K562 (cell line): ENCODE data around the gene LSP1. TPM values are rescaled to one million over a fixed set of nuclear protein-coding genes. Genes with fewer than 3 reads are reported as not detected.

ENCODE experiments used
- MGA ChIP-seq: fragments of 450-650 bp; IDR thresholded peaks from 2 replicates; pipeline ENCODE4 v1.6.1; 2016; ENCODE audit warnings: mild to moderate bottlenecking, moderate library complexity
- NR2C1 ChIP-seq, 2 experiments: fragments of 450-650 bp; IDR thresholded peaks; 2 replicates each; pipeline ENCODE4 v1.6.1; 2017; ENCODE audit warnings: mild to moderate bottlenecking in 2 of 2, antibody characterized with exemption in 1 of 2, inconsistent platforms in 1 of 2, missing compliant biosample characterization in 1 of 2, missing genetic modification characterization in 1 of 2
- polyA plus RNA-seq, 8 experiments: library from polyadenylated mRNA; depleted of rRNA in 4 of 8; stranded (reverse) in 5 of 8; unstranded in 3 of 8; fragments of >200 nt; fragmentation: Nextera tagmentation in 2 of 8; fragmentation: Illumina TruSeq in 1 of 8; extraction: Ambion mirVana in 2 of 8; extraction: Trizol in 1 of 8; gene quantifications; 2 replicates each; pipeline versions ENCODE4 v1.2.1 to v1.2.3, GENCODE V29; 2011 to 2014; ENCODE audit warnings: inconsistent platforms in 1 of 8, missing spikeins in 1 of 8
- total RNA-seq, 7 experiments: library from RNA; depleted of rRNA in 6 of 7; stranded (reverse); fragments of >200 nt in 6 of 7; fragmentation: Illumina TruSeq in 2 of 7; extraction: Trizol in 2 of 7; gene quantifications; 2 replicates each; pipeline versions ENCODE4 v1.2.1 to v1.2.3, GENCODE V29; 2011 to 2021; ENCODE audit warnings: low replicate concordance in 1 of 7

The LSP1 gene
- total and polyA plus RNA-seq, 9 of the 15 experiments (the other 6 are each of a cell fraction or from before 2014, with no cell fraction given): 0.08 to 2.9 (median 0.65) TPM; not detected in 2

- TF ChIP-seq MGA (peak; percentile 65; the same call in 1 of the 2 replicates), NR2C1 (IDR thresholded peaks at IDR 0.05) (no peak), NR2C1 (tag; IDR thresholded peaks at IDR 0.05) (0 out of 2 replicates have a peak, but pooled peaks have one; percentile 36)
Observed at GRCh38 chr11:1926156-1927025, 73.5 kb downstream of the LSP1 start (continued).
